Left lung (tissue), 10 donors: ENCODE results near the gene UST. TPM values are rescaled to one million over a fixed set of nuclear protein-coding genes. Genes with fewer than 3 reads are reported as not detected.
"Not testable (repeated sequence)": the region's sequence is repeated elsewhere in the genome, so short reads cannot be mapped to it uniquely, and the experiment has no call there.

Experiments used
- ATAC-seq: fragments of 200-7000 bp; cut with Tn5 transposase; one replicate; pipeline ENCODE4 v1.9.1; 2020; ENCODE audit warnings: moderate library complexity
- DNase-seq, 4 donors: peaks; one replicate each; pipeline ENCODE4 v3.0.0-alpha.2; 2013 to 2020
- H3K27ac ChIP-seq, 2 donors: fragments of 200-600 bp; sonication (generic) in 1 of 2; one replicate each; pipeline versions ENCODE4 v1.5.0 to v1.8.0; 2020 to 2021
- H3K27me3 ChIP-seq, 2 donors: fragments of 200-600 bp; sonication (generic) in 1 of 2; one replicate each; pipeline versions ENCODE4 v1.5.0 to v1.8.0; 2020 to 2021
- H3K36me3 ChIP-seq, 2 donors: fragments of 200-600 bp; sonication (generic) in 1 of 2; one replicate each; pipeline versions ENCODE4 v1.5.0 to v1.8.0; 2020 to 2021
- H3K4me1 ChIP-seq, 2 donors: fragments of 200-600 bp; one replicate each; pipeline ENCODE4 v1.8.0; 2021
- H3K4me3 ChIP-seq, 2 donors: fragments of 200-600 bp; sonication (generic) in 1 of 2; one replicate each; pipeline versions ENCODE4 v1.5.0 to v1.8.0; 2020 to 2021; ENCODE audit warnings: mild to moderate bottlenecking in 1 of 2
- H3K9me3 ChIP-seq, 2 donors: fragments of 200-600 bp; sonication (generic) in 1 of 2; one replicate each; pipeline versions ENCODE4 v1.5.0 to v1.8.0; 2020 to 2021
- CTCF ChIP-seq, 2 donors: fragments of 200-600 bp; sonication (generic) in 1 of 2; IDR thresholded peaks; one replicate each; pipeline versions ENCODE4 v1.5.0 to v1.8.0; 2021; ENCODE audit warnings: antibody characterized with exemption in 2 of 2
- intact Hi-C, 2 donors: fragments of 100-400 bp; cut with DNase I; formaldehyde crosslinking; loops; one replicate each; pipeline versions ENCODE4 v1.11.2 to v1.14.2; 2022
- polyA plus RNA-seq, 6 donors: library from polyadenylated mRNA; unstranded; fragments of 120-200 nt; gene quantifications; one replicate each; pipeline ENCODE4 v1.2.1, GENCODE V29; 2013; ENCODE audit not compliant: insufficient read length in 6 of 6
- total RNA-seq, 2 donors: library from RNA; stranded (reverse); fragmentation: NEBNext Ultra II Directional; extraction: Animal tissue kit (Norgen Biotek cat#: 25700); gene quantifications; one replicate each; pipeline ENCODE4 v1.2.1, GENCODE V29; 2021
- donor health status: DM: no; HTN: yes; CAD: no.
- donor health status: DM: no; HTN: no; CAD: no.

UST gene
- total and polyA plus RNA-seq, 8 donors: 7.4 to 17.0 (median 9.5) TPM

DNA sequence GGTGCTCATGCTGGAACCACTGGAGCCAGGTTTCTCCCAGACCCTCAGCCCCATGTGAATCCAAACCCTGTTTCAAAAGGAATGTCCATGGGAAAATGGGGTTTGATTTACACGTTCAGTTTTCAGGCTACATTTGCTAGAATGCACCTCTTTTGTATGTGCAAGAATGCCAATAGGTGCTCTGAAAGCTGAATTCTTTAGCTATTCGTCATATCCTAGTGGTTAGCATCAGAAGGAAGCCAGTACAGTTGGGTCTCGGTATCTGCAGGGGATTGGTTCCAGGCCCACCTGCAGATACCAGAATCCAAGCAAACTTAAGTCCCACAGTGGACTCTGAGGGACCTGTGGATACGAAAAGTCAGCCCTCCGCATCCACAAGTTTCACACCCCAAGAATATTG is 93.4 kb downstream of the UST start:
- intact Hi-C loops: no loop called here
- no peak for TF ChIP-seq CTCF (IDR thresholded peaks at IDR 0.05)
- ATAC-seq: no peak

DNA sequence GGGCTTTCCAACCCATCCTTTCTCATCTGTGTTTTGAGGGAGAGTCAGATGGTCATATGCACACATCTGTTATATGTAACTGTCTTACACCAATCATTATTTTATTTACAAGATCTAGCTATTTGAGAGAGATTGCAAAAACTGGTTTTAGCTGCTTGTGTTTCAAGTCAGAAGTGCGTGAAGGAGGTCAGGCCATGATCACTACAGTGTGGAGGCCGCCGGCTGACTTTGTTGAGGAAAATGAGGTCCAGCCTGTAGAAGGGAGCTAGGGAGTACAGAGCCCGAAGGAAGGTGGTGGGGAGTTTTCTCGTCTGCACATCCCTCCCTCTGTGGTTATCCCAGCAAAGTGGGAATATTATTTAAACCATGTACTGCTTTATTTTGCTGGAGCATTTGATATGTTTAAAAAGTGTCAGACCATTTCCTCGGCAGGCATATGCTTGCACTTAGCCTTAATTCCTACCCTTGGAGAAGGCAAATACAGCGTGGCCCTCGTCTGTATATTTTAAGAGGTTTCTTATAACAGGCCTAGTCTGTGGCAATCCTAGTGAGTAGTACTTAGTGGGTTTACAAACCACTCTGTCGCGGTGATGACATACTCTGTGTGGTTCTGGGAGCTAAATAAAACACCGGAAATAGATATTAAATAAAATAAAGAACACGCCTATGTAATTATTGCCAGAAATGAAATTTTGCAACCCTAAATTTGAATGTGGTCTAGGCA is 95.6 kb downstream of the UST start:
- peak; percentile 83 for ATAC-seq
- no peaks in the 10 kb centered on the region for H3K4me1 ChIP-seq
- H3K27ac ChIP-seq: no peak overlapping the region

More for the DNA sequence above, 93.4 kb downstream of the UST start:
- no peak overlapping the region for H3K27ac ChIP-seq
- H3K4me3 ChIP-seq: no peak overlapping the region
- H3K36me3 ChIP-seq: no peaks in the 10 kb centered on the region
- no peaks in the 10 kb centered on the region for H3K4me1 ChIP-seq
- DNase-seq: no peak
- no peaks in the 10 kb centered on the region for H3K9me3 ChIP-seq
- no peaks in the 10 kb centered on the region for H3K27me3 ChIP-seq

DNA sequence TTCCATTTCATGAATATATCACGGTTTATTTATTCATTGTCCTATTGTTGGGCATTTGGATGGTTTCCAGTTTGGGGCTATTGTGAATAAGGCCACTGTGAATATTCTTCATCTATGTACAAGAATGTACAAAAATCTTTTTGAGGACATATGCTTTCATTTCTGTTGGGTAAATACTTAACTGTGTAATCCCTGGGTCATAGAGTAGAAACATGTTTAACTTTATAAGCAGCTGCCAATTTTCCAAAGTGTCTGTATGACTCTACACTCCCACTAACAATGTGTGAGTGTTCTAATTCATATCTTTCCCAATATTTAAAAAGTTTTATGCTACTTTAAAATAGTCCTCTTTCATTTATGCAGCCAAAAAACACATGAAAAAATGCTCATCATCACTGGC is 98.6 kb downstream of the UST start:
- Histone ChIP-seq H3K27me3 (no peaks in the 10 kb centered on the region), H3K36me3 (no peaks in the 10 kb centered on the region), H3K4me3 (no peak overlapping the region), H3K4me1 (no peaks in the 10 kb centered on the region), H3K27ac (no peak overlapping the region), H3K9me3 (no peaks in the 10 kb centered on the region)
- ATAC-seq: no peak
- intact Hi-C loops: no loop called here
- no peak for DNase-seq
- TF ChIP-seq CTCF (IDR thresholded peaks at IDR 0.05): no peak

More for the DNA sequence above, 95.6 kb downstream of the UST start:
- H3K27me3 ChIP-seq: no peaks in the 10 kb centered on the region
- peak in 1 of 4 donors; percentile 5 for DNase-seq
- intact Hi-C loops: no loop called here
- no peaks in the 10 kb centered on the region for H3K36me3 ChIP-seq
- no peak overlapping the region for H3K4me3 ChIP-seq
- TF ChIP-seq CTCF (IDR thresholded peaks at IDR 0.05): no peak
- no peaks in the 10 kb centered on the region for H3K9me3 ChIP-seq

DNA sequence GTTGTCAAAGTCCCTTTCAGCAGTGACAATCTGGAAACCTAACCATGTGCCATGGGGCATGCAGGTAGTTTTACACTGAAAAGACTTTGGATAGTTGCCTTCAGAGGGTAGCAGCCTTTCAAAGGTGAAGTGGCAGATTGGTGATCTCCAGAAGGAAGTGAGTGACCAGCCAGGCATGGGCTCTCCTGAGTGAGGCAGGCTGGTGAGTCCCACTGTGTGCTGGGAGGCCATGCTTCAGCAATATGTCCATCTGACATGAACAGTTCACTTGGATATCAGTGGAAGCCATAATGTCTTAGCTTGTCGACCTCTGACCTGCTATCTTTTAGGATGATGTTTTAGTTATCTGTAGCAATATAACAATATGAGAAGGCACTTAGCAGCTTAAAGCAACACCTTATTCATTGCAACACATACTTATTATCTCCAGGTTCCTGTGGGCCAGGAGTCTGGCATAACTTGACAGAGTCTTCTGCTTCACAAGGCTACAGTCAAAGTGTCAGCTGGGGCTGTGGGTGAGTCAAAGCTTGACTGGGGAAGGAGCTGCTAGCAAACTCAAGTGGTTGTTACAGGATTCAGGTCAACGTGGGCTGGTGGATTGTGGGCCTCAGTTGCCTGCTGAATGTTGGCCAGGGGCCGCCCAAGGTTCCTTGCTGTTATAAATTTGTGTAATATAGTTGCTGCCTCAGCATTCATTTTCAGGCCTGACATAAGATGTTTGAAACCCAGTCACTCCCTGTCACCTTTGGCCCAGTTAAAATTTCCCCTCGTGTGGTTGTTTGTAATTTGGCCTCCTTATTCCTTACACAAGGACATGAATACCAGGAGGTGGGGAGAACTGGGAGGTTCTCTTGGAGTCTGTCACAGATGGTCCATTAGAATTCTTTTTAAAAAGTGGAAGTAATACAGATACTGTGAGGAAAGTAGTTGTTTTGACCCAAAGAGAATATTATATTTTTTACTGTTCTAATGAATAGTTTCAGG is 100.2 kb downstream of the UST start:
- no peak overlapping the region for H3K27ac ChIP-seq
- no peaks in the 10 kb centered on the region for H3K4me1 ChIP-seq
- no peaks in the 10 kb centered on the region for H3K27me3 ChIP-seq
- no peak overlapping the region for H3K4me3 ChIP-seq
- H3K36me3 ChIP-seq: no peaks in the 10 kb centered on the region
- no peak for TF ChIP-seq CTCF (IDR thresholded peaks at IDR 0.05)
- peak; percentile 42 for ATAC-seq
- H3K9me3 ChIP-seq: no peaks in the 10 kb centered on the region
- intact Hi-C loops: no loop called here
- DNase-seq: peak in 1 of 4 donors; percentile 7

- Histone ChIP-seq H3K27ac (no peak overlapping the region), H3K27me3 (no peaks in the 10 kb centered on the region), H3K4me1 (no peaks in the 10 kb centered on the region), H3K9me3 (no peaks in the 10 kb centered on the region), H3K36me3 (no peaks in the 10 kb centered on the region), H3K4me3 (no peak overlapping the region)
- TF ChIP-seq CTCF (IDR thresholded peaks at IDR 0.05): no peak
- intact Hi-C loops: no loop called here
- DNase-seq (no peak), ATAC-seq (no peak)
Measured at GRCh38 chr6:148848915-148849314, 102.1 kb downstream of the UST start.

DNA sequence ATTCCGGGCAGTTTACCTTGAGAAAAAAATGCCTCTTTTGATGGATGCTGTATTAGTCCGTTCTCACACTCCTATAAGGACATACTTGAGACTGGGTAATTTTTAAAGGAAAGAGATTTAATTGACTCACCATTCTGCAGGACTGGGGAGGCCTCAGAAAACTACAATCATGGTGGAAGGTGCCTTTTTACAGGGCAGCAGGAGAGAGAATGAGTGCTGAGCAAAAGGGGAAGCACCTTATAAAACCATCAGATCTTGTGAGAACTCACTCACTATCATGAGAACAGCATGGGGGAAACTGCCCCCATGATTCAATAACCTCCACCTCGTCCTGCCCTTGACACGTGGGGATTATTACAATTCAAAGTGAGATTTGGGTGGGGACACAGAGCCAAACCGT is 102.6 kb downstream of the UST start:
- H3K36me3 ChIP-seq, ATAC-seq, H3K4me1 ChIP-seq, H3K9me3 ChIP-seq, H3K4me3 ChIP-seq, H3K27me3 ChIP-seq, DNase-seq, intact Hi-C loops, H3K27ac ChIP-seq: not testable (repeated sequence)
